Stimulated activated CD4-positive, alpha-beta T cell treated with anti-CD3 and anti-CD28 coated beads, TNF-alpha, amount 100 ng/mL, for 48 hours (primary cell): ENCODE results near the gene NUP35.

Experiments
- DNase-seq, 3 donors: peaks; one replicate each; pipeline ENCODE4 v3.0.0-alpha.2; 2020; ENCODE audit warnings: low read depth in 3 of 3

The NUP35 gene

GRCh38 chr2:183124222-183124956, at the start of gene NUP35:
Gene NUP35 (plus strand): TSS chr2:183124443. CDS start chr2:183124458, 15 bp downstream.
- DNase-seq, result peak; percentile 58 to 74 (median 68)

GRCh38 chr2:183078163-183078463, 46.1 kb upstream of the NUP35 start:
- no peak for DNase-seq

GRCh38 chr2:183078464-183079138, 45.6 kb upstream of the NUP35 start, which contains the start of gene DUSP19:
Gene DUSP19 (plus strand): TSS chr2:183078747. CDS start chr2:183078934, 187 bp downstream.
- DNase-seq, result peak; percentile 68 to 78 (median 72)

GRCh38 chr2:183079139-183079775, 45.0 kb upstream of the NUP35 start:
- no peak for DNase-seq

GRCh38 chr2:183081911-183082310, 42.3 kb upstream of the NUP35 start:
- no peak for DNase-seq

- no peak for DNase-seq
Observed at GRCh38 chr2:183088061-183088460, 36.2 kb upstream of the NUP35 start.

GRCh38 chr2:183089192-183089851, 34.9 kb upstream of the NUP35 start:
- no peak for DNase-seq

GRCh38 chr2:183091318-183091953, 32.8 kb upstream of the NUP35 start:
- DNase-seq, result no peak

- no peak for DNase-seq
Observed at GRCh38 chr2:183091954-183092345, 32.3 kb upstream of the NUP35 start.

- no peak for DNase-seq
Observed at GRCh38 chr2:183093857-183094657, 30.2 kb upstream of the NUP35 start.

- no peak for DNase-seq
Observed at GRCh38 chr2:183105402-183106134, 18.7 kb upstream of the NUP35 start.

GRCh38 chr2:183112577-183112976, 11.7 kb upstream of the NUP35 start:
- DNase-seq, result no peak

GRCh38 chr2:183113630-183114029, 10.6 kb upstream of the NUP35 start:
- no peak for DNase-seq

GRCh38 chr2:183117226-183117625, 7.0 kb upstream of the NUP35 start:
- DNase-seq, result no peak

GRCh38 chr2:183123117-183123958, 905 bp upstream of the NUP35 start:
- DNase-seq, result no peak

GRCh38 chr2:183123959-183124221, 353 bp upstream of the NUP35 start:
- DNase-seq, result no peak

GRCh38 chr2:183124957-183125255, 663 bp downstream of the NUP35 start:
- DNase-seq, result no peak

- no peak for DNase-seq
Observed at GRCh38 chr2:183125659-183126341, 1.6 kb downstream of the NUP35 start.

- no peak for DNase-seq
Observed at GRCh38 chr2:183126635-183127034, 2.4 kb downstream of the NUP35 start.
